NB4 (cell line): ENCODE results near the gene GRPR.

Experiments
- CTCF ChIP-seq: IDR thresholded peaks from one replicate; pipeline ENCODE4 v1.5.1; 2012; ENCODE audit warnings: low read depth, low read length
- POLR2A ChIP-seq: IDR thresholded peaks from 2 replicates; pipeline ENCODE4 v1.6.1; 2011; ENCODE audit warnings: mild to moderate bottlenecking; ENCODE audit not compliant: insufficient read length; ENCODE audit errors: extremely low read depth
- TF ChIP-seq, protein P1 (sequence below): IDR thresholded peaks from 2 replicates; pipeline ENCODE4 v1.6.1; 2011; ENCODE audit warnings: low read depth, low read length

GRCh38 chrX:16156692-16157331 lies 33.4 kb downstream of the GRPR start:
- TF ChIP-seq CTCF (no peak), POLR2A (no peak)
- TF ChIP-seq, protein P1, sequence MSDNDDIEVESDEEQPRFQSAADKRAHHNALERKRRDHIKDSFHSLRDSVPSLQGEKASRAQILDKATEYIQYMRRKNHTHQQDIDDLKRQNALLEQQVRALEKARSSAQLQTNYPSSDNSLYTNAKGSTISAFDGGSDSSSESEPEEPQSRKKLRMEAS: no peak
